Fibroblast of peridontal ligament (primary cell): ENCODE data around the gene SLC35D2.
"Not testable (repeated sequence)": the region's sequence is repeated elsewhere in the genome, so short reads cannot be mapped to it uniquely, and the experiment has no call there.

Source experiments
- DNase-seq: peaks from one replicate; pipeline ENCODE4 v3.0.0-alpha.2; 2010; ENCODE audit errors: extremely low read depth

The SLC35D2 gene

GRCh38 chr9:96361668-96362067 lies 21.8 kb downstream of the SLC35D2 start:
- DNase-seq = no peak

- no peak for DNase-seq
These were observed 22.5 kb downstream of the SLC35D2 start for GRCh38 chr9:96360976-96361375.

- not testable (repeated sequence) for DNase-seq
These were observed 23.0 kb downstream of the SLC35D2 start for GRCh38 chr9:96360523-96360922.

GRCh38 chr9:96350866-96351265 lies 32.6 kb downstream of the SLC35D2 start:
- DNase-seq = no peak

GRCh38 chr9:96348261-96348660 lies 35.2 kb downstream of the SLC35D2 start:
- DNase-seq = no peak

GRCh38 chr9:96345551-96345950 lies 38.0 kb downstream of the SLC35D2 start:
- DNase-seq = no peak

- DNase-seq = peak; percentile 97
These were observed 38.9 kb downstream of the SLC35D2 start for GRCh38 chr9:96344458-96345180.

- peak; percentile 52 for DNase-seq
These were observed 39.8 kb downstream of the SLC35D2 start for GRCh38 chr9:96343515-96344360.

GRCh38 chr9:96342571-96343245 lies 40.8 kb downstream of the SLC35D2 start:
- DNase-seq = no peak

GRCh38 chr9:96340707-96341106 lies 42.8 kb downstream of the SLC35D2 start:
- no peak for DNase-seq

- no peak for DNase-seq
These were observed 45.2 kb downstream of the SLC35D2 start for GRCh38 chr9:96338299-96338698.

- no peak for DNase-seq
These were observed 49.6 kb downstream of the SLC35D2 start for GRCh38 chr9:96333958-96334357.

GRCh38 chr9:96331236-96331947 lies 52.1 kb downstream of the SLC35D2 start:
- DNase-seq = no peak

GRCh38 chr9:96327694-96328352 lies 55.7 kb downstream of the SLC35D2 start:
- DNase-seq = peak; percentile 82

- no peak for DNase-seq
These were observed 60.3 kb downstream of the SLC35D2 start for GRCh38 chr9:96323169-96323568.

- not testable (repeated sequence) for DNase-seq
These were observed 60.8 kb downstream of the SLC35D2 start for GRCh38 chr9:96322736-96323135.

- not testable (repeated sequence) for DNase-seq
These were observed 61.3 kb downstream of the SLC35D2 start for GRCh38 chr9:96322210-96322609.

GRCh38 chr9:96321515-96321914 lies 62.0 kb downstream of the SLC35D2 start:
- no peak for DNase-seq

GRCh38 chr9:96320749-96321280 lies 62.7 kb downstream of the SLC35D2 start:
- DNase-seq = no peak

GRCh38 chr9:96318921-96319565 lies 64.5 kb downstream of the SLC35D2 start:
- DNase-seq = no peak
